ENCODE data around the gene CCSAP. TPM values are rescaled to one million over a fixed set of nuclear protein-coding genes. Genes with fewer than 3 reads are reported as not detected.

The CCSAP gene
- polyA plus RNA-seq, 3 donors, result 5.2 to 12.2 (median 6.7) TPM

- Histone ChIP-seq H3K4me3 (replicated peaks in 1 of 3; ENCODE audit: low read depth in 2 of 3, low read length in 3 of 3) (no peak overlapping the region), H2AFZ (ENCODE audit: insufficient read depth, low read depth, low read length, poor library complexity, severe bottlenecking) (no peak overlapping the region), H3K27ac (ENCODE audit: low read depth in 1 of 2, low read length in 2 of 2) (no peak overlapping the region), H3K36me3 (replicated peaks in 1 of 2; ENCODE audit: control insufficient read depth in 1 of 2, insufficient read depth in 2 of 2, low read length in 2 of 2) (peaks cover 6 to 27% of the 10 kb centered on the region in 2 donors), H3K9ac (ENCODE audit: insufficient read depth, low read length, poor library complexity, severe bottlenecking) (no peak overlapping the region), H3K27me3 (ENCODE audit: control insufficient read depth in 2 of 2, insufficient read depth in 2 of 2, low read length in 2 of 2) (no peaks in the 10 kb centered on the region), H3K79me2 (ENCODE audit: insufficient read depth, low read length) (peaks cover 97% of the 10 kb centered on the region), H4K20me1 (ENCODE audit: insufficient read depth, low read length) (peaks cover 33% of the 10 kb centered on the region), H3K9me3 (replicated peaks in 1 of 2; ENCODE audit: control insufficient read depth in 1 of 2, insufficient read depth in 1 of 2, low read length in 2 of 2) (peaks cover 0 to 8% of the 10 kb centered on the region in 2 donors), H3K4me2 (replicated peaks; ENCODE audit: extremely low read depth, low read length, poor library complexity, severe bottlenecking) (no peak overlapping the region), H3K4me1 (ENCODE audit: control insufficient read depth in 1 of 2, insufficient read depth in 2 of 2, low read length in 2 of 2) (peaks cover 14 to 20% of the 10 kb centered on the region in 2 donors)
- no CpG with 5 or more reads among the region's 2 CpGs for WGBS (ENCODE audit: insufficient coverage)
- H3K36me3 Mint-ChIP-seq, result peaks cover 23 to 38% of the 10 kb centered on the region in 2 donors
- H3K9me3 Mint-ChIP-seq, result peaks cover 0 to 10% (median 5%) of the 10 kb centered on the region in 7 donors
- intact Hi-C loops (cut with micrococcal nuclease), result no loop called here
- no peak for TF ChIP-seq CTCF (IDR thresholded peaks at IDR 0.05)
- H3K27me3 Mint-ChIP-seq (ENCODE audit: low read depth in 3 of 3), result no peaks in the 10 kb centered on the region
- DNase-seq, result no peak
- H3K4me1 Mint-ChIP-seq, result peaks cover 29% of the 10 kb centered on the region
- peak overlapping the region in 1 of 7 donors; percentile 42 for H3K27ac Mint-ChIP-seq
- no peak overlapping the region for H3K4me3 Mint-ChIP-seq
These were observed 8.1 kb downstream of the CCSAP start for GRCh38 chr1:229334716-229335115.

DNA sequence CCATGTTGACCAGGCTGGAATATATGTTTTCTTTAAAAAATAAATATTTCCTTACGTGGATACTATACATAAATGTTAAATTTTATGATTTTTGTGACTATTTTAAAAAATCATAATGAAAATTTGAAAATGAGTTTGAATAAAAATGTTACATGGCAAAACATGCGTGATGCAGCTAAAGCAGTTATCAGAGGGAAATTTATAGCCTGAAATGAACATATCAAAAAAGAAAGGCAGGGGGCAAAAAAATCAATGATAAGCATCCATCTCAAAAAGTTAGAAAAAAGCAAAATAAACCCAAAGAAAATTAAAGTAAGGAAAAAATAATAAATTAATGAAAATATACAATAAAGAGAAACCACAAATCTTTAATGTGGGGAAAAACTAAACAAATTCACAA lies 8.6 kb downstream of the CCSAP start:
- WGBS (ENCODE audit: insufficient coverage), result no CpG with 5 or more reads among the region's 2 CpGs

More for the DNA sequence above, 8.6 kb downstream of the CCSAP start:
- Histone ChIP-seq H3K4me3 (replicated peaks in 1 of 3; ENCODE audit: low read depth in 2 of 3, low read length in 3 of 3) (no peak overlapping the region), H2AFZ (ENCODE audit: insufficient read depth, low read depth, low read length, poor library complexity, severe bottlenecking) (no peak overlapping the region), H4K20me1 (ENCODE audit: insufficient read depth, low read length) (peaks cover 28% of the 10 kb centered on the region), H3K36me3 (replicated peaks in 1 of 2; ENCODE audit: control insufficient read depth in 1 of 2, insufficient read depth in 2 of 2, low read length in 2 of 2) (peaks cover 6 to 30% of the 10 kb centered on the region in 2 donors), H3K9me3 (replicated peaks in 1 of 2; ENCODE audit: control insufficient read depth in 1 of 2, insufficient read depth in 1 of 2, low read length in 2 of 2) (peaks cover 0 to 8% of the 10 kb centered on the region in 2 donors), H3K4me1 (ENCODE audit: control insufficient read depth in 1 of 2, insufficient read depth in 2 of 2, low read length in 2 of 2) (peaks cover 10 to 16% of the 10 kb centered on the region in 2 donors), H3K79me2 (ENCODE audit: insufficient read depth, low read length) (peaks cover 97% of the 10 kb centered on the region), H3K27me3 (ENCODE audit: control insufficient read depth in 2 of 2, insufficient read depth in 2 of 2, low read length in 2 of 2) (no peaks in the 10 kb centered on the region), H3K27ac (ENCODE audit: low read depth in 1 of 2, low read length in 2 of 2) (no peak overlapping the region), H3K4me2 (replicated peaks; ENCODE audit: extremely low read depth, low read length, poor library complexity, severe bottlenecking) (no peak overlapping the region), H3K9ac (ENCODE audit: insufficient read depth, low read length, poor library complexity, severe bottlenecking) (no peak overlapping the region)
- no peak for DNase-seq
- TF ChIP-seq CTCF (IDR thresholded peaks at IDR 0.05), result no peak
- peaks cover 25% of the 10 kb centered on the region for H3K4me1 Mint-ChIP-seq
- H3K4me3 Mint-ChIP-seq, result no peak overlapping the region
- intact Hi-C loops (cut with micrococcal nuclease), result no loop called here
- peaks cover 19 to 38% of the 10 kb centered on the region in 2 donors for H3K36me3 Mint-ChIP-seq
- H3K27me3 Mint-ChIP-seq (ENCODE audit: low read depth in 3 of 3), result no peaks in the 10 kb centered on the region
- H3K27ac Mint-ChIP-seq, result peak overlapping the region in 1 of 7 donors; percentile 11
- H3K9me3 Mint-ChIP-seq, result peaks cover 0 to 10% (median 5%) of the 10 kb centered on the region in 7 donors
